ENCODE measurements around the gene PSME3IP1. TPM values are rescaled to one million over a fixed set of nuclear protein-coding genes. Genes with fewer than 3 reads are reported as not detected.

The PSME3IP1 gene
- total RNA-seq, 4 donors from 2014 or later: 64.7 to 96.3 (median 78.9) TPM

Other genes starting within 250 kb of the PSME3IP1 start
- gene CETP, start 224.1 kb downstream of the PSME3IP1 start, total RNA-seq: 1 to 10 TPM in 3 of 4 donors, under 1 TPM in 1; 0.40 to 4.0 (median 1.7) TPM
- 10 to 100 TPM; 14.1 to 33.5 (median 20.5) TPM for gene NLRC5, start 196.5 kb downstream of the PSME3IP1 start, total RNA-seq
- gene CPNE2, start 93.5 kb downstream of the PSME3IP1 start, total RNA-seq: 10 to 100 TPM; 26.6 to 33.3 (median 29.2) TPM
- 10 to 100 TPM; 42.6 to 59.2 (median 53.9) TPM for gene RSPRY1, start 290 bp upstream of the PSME3IP1 start, total RNA-seq
- 10 to 100 TPM; 51.2 to 68.9 (median 60.0) TPM for gene ARL2BP, start 59.2 kb upstream of the PSME3IP1 start, total RNA-seq
- 10 to 100 TPM; 13.6 to 38.5 (median 30.1) TPM for gene PLLP, start 98.6 kb upstream of the PSME3IP1 start, total RNA-seq
- not detected for gene CCL22, start 172.7 kb upstream of the PSME3IP1 start, total RNA-seq
- gene CX3CL1, start 186.5 kb upstream of the PSME3IP1 start, total RNA-seq: 10 to 100 TPM in 3 of 4 donors, 1 to 10 TPM in 1; 3.3 to 12.6 (median 10.9) TPM
- gene CCL17, start 218.7 kb upstream of the PSME3IP1 start, total RNA-seq: not detected